CD4-positive, alpha-beta T cell (primary cell): Measurements from ENCODE around the gene KITLG. TPM values are rescaled to one million over a fixed set of nuclear protein-coding genes. Genes with fewer than 3 reads are reported as not detected.

Experiments
- ATAC-seq: fragments of 200-7000 bp; cut with Tn5 transposase; one replicate; pipeline ENCODE4 v1.10.0; 2022; ENCODE audit warnings: mild to moderate bottlenecking; ENCODE audit not compliant: poor library complexity
- CTCF ChIA-PET: fragments of 350-600 bp; sonication (Branson Sonifier 250); formaldehyde crosslinking; loops from one replicate; lab custom pipeline; 2021; ENCODE audit warnings: antibody characterized with exemption, inconsistent platforms; lab: Charles Lee
- POLR2A ChIA-PET: fragments of 350-600 bp; sonication (Branson Sonifier 250); formaldehyde crosslinking; loops from one replicate; lab custom pipeline; 2021; ENCODE audit warnings: antibody characterized with exemption, inconsistent platforms; lab: Charles Lee
- DNase-seq, 14 experiments: peaks; one replicate each; pipeline ENCODE4 v3.0.0-alpha.2; 2013 to 2020; ENCODE audit warnings: mixed read lengths in 2 of 14
- H3K27ac ChIP-seq, 2 donors: one replicate each; pipeline versions ENCODE4 v1.5.1 to v1.7.0; 2013; ENCODE audit warnings: low read length in 2 of 2, low read depth in 1 of 2, mild to moderate bottlenecking in 1 of 2
- H3K27me3 ChIP-seq, 2 experiments: 1 replicate in 1 of 2; 2 replicates in 1 of 2; pipeline versions ENCODE4 v1.6.1 to v1.7.0; 2013; ENCODE audit warnings: low read length in 2 of 2, control low read depth in 1 of 2, mild to moderate bottlenecking in 1 of 2, moderate library complexity in 1 of 2; ENCODE audit not compliant: insufficient read depth in 2 of 2, control insufficient read depth in 1 of 2
- H3K36me3 ChIP-seq: one replicate; pipeline ENCODE4 v1.6.1; 2013; ENCODE audit warnings: low read length, control low read depth; ENCODE audit not compliant: insufficient read depth
- H3K4me1 ChIP-seq: one replicate; pipeline ENCODE4 v1.6.1; 2013; ENCODE audit warnings: low read length, control low read depth; ENCODE audit not compliant: insufficient read depth
- H3K4me3 ChIP-seq: one replicate; pipeline ENCODE4 v1.5.1; 2013; ENCODE audit warnings: mild to moderate bottlenecking, low read length, moderate library complexity
- H3K9me3 ChIP-seq, 2 experiments: 1 replicate in 1 of 2; 2 replicates in 1 of 2; pipeline versions ENCODE4 v1.6.1 to v1.7.0; 2013; ENCODE audit warnings: low read length in 2 of 2, mild to moderate bottlenecking in 2 of 2, control low read depth in 1 of 2, moderate library complexity in 1 of 2; ENCODE audit not compliant: control insufficient read depth in 1 of 2, insufficient read depth in 1 of 2
- H3K27ac Mint-ChIP-seq: one replicate; pipeline ENCODE4 v1.8.0; 2020; ENCODE audit warnings: mixed read lengths
- H3K27me3 Mint-ChIP-seq: one replicate; pipeline ENCODE4 v1.8.0; 2021; ENCODE audit warnings: mixed read lengths
- H3K36me3 Mint-ChIP-seq: one replicate; pipeline ENCODE4 v1.8.0; 2021; ENCODE audit warnings: low read depth, mixed read lengths
- H3K4me1 Mint-ChIP-seq: one replicate; pipeline ENCODE4 v1.8.0; 2021; ENCODE audit warnings: low read depth, mixed read lengths
- H3K4me3 Mint-ChIP-seq: one replicate; pipeline ENCODE4 v1.8.0; 2020; ENCODE audit warnings: mild to moderate bottlenecking, mixed read lengths
- H3K9me3 Mint-ChIP-seq: one replicate; pipeline ENCODE4 v1.8.0; 2020; ENCODE audit warnings: mixed read lengths
- intact Hi-C, 2 experiments: fragments of 100-400 bp; cut with DNase I in 1 of 2; cut with micrococcal nuclease in 1 of 2; formaldehyde crosslinking; loops; one replicate each; pipeline versions ENCODE4 v1.15.1 to v1.9.0; 2023 to 2025; cut with DNase I, micrococcal nuclease
- total RNA-seq, 174 experiments: library from RNA in 2 of 174; stranded (reverse) in 2 of 174; gene quantifications; one replicate each; pipeline ENCODE4 v1.2.3 and lab custom pipeline; 2021 to 2026
- TF ChIP-seq, protein P1 (sequence below): fragments of 200-600 bp; IDR thresholded peaks from one replicate; pipeline ENCODE4 v1.8.0; 2022; ENCODE audit warnings: antibody characterized with exemption, mild to moderate bottlenecking

KITLG gene
- total RNA-seq, 2 experiments from 2014 or later, result not detected

DNA sequence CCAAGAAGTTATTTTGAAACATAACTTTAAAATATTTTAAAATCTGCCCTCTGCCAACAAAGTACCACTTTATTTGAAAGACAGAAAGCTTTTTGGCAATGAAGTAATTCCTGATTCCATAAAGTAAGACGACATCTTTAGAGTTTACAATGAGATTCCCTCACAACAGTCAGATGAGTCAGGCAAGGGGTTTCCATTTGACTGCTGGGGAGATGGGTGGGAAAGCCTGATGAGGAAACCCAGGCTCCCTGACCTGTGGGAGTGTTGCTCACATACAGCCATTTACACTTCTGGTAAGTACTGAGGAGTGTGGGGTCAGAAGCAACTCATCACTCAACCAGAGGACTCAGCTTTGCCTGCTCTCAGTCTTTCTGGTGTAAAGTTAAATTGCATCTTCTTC is 10.2 kb downstream of the KITLG start:
- ChIA-PET CTCF (no interaction called here), POLR2A (no interaction called here)
- Histone ChIP-seq H3K27ac (no peak overlapping the region), H3K9me3 (no peaks in the 10 kb centered on the region), H3K36me3 (no peaks in the 10 kb centered on the region), H3K4me1 (no peaks in the 10 kb centered on the region), H3K27me3 (no peaks in the 10 kb centered on the region), H3K4me3 (no peak overlapping the region)
- no peak for ATAC-seq
- Mint-ChIP-seq H3K27me3 (no peaks in the 10 kb centered on the region), H3K4me1 (no peaks in the 10 kb centered on the region), H3K9me3 (no peaks in the 10 kb centered on the region), H3K4me3 (no peak overlapping the region), H3K27ac (no peak overlapping the region), H3K36me3 (no peaks in the 10 kb centered on the region)
- no peak for DNase-seq
- intact Hi-C loops, result no loop called here
- TF ChIP-seq, protein P1, sequence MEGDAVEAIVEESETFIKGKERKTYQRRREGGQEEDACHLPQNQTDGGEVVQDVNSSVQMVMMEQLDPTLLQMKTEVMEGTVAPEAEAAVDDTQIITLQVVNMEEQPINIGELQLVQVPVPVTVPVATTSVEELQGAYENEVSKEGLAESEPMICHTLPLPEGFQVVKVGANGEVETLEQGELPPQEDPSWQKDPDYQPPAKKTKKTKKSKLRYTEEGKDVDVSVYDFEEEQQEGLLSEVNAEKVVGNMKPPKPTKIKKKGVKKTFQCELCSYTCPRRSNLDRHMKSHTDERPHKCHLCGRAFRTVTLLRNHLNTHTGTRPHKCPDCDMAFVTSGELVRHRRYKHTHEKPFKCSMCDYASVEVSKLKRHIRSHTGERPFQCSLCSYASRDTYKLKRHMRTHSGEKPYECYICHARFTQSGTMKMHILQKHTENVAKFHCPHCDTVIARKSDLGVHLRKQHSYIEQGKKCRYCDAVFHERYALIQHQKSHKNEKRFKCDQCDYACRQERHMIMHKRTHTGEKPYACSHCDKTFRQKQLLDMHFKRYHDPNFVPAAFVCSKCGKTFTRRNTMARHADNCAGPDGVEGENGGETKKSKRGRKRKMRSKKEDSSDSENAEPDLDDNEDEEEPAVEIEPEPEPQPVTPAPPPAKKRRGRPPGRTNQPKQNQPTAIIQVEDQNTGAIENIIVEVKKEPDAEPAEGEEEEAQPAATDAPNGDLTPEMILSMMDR, result no peak

DNA sequence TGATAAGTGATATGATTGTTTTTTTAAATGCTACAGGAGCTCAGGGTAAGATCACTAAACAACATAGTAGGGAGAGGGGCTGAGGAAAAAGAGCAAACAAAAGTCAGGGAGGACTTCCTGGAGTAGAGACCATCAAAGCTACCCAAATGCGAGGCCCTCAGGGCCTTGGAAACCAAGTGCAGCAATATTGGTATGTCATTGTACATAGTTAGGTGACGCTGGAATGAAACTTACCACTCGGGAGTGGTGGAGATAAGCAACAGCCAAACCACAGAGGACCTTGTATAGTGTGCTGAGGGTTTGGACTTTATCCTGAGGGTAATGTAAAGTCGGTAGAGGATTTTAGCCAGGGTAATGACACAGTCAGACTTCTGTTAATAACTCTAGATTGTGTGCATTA is 13.8 kb downstream of the KITLG start:
- Mint-ChIP-seq H3K4me3 (no peak overlapping the region), H3K9me3 (no peaks in the 10 kb centered on the region), H3K36me3 (no peaks in the 10 kb centered on the region), H3K27me3 (no peaks in the 10 kb centered on the region), H3K27ac (no peak overlapping the region), H3K4me1 (no peaks in the 10 kb centered on the region)
- H3K4me1 ChIP-seq, result no peaks in the 10 kb centered on the region
- ChIA-PET CTCF (no interaction called here), POLR2A (no interaction called here)
- intact Hi-C loops, result no loop called here
- no peak overlapping the region for H3K4me3 ChIP-seq
- ATAC-seq, result no peak
- no peaks in the 10 kb centered on the region for H3K27me3 ChIP-seq
- no peak for DNase-seq
- TF ChIP-seq, protein P1, result no peak
- H3K27ac ChIP-seq, result no peak overlapping the region
- H3K9me3 ChIP-seq, result no peaks in the 10 kb centered on the region
- no peaks in the 10 kb centered on the region for H3K36me3 ChIP-seq

- no peaks in the 10 kb centered on the region for H3K27me3 ChIP-seq
Measured at GRCh38 chr12:88562846-88563582, 17.3 kb downstream of the KITLG start.

More at GRCh38 chr12:88562846-88563582, 17.3 kb downstream of the KITLG start:
- H3K36me3 ChIP-seq, result no peaks in the 10 kb centered on the region
- H3K27me3 Mint-ChIP-seq, result no peaks in the 10 kb centered on the region
- no peaks in the 10 kb centered on the region for H3K4me1 ChIP-seq
- ChIA-PET CTCF (no interaction called here), POLR2A (no interaction called here)
- no peak overlapping the region for H3K27ac Mint-ChIP-seq
- no peak overlapping the region for H3K4me3 ChIP-seq
- H3K9me3 Mint-ChIP-seq, result no peaks in the 10 kb centered on the region
- no peaks in the 10 kb centered on the region for H3K9me3 ChIP-seq
- H3K27ac ChIP-seq, result no peak overlapping the region
- intact Hi-C loops, result no loop called here
- no peak overlapping the region for H3K4me3 Mint-ChIP-seq
- ATAC-seq, result no peak
- TF ChIP-seq, protein P1, result no peak
- no peaks in the 10 kb centered on the region for H3K4me1 Mint-ChIP-seq
- no peak for DNase-seq
- no peaks in the 10 kb centered on the region for H3K36me3 Mint-ChIP-seq
